Middle frontal gyrus (tissue), 1 donor: ENCODE results near the gene TECPR1.

Source experiments
- DNase-seq: peaks from one replicate; pipeline ENCODE4 v3.0.0-alpha.2; 2015; ENCODE audit warnings: low spot score; ENCODE audit errors: extremely low spot score

TECPR1 gene

DNA sequence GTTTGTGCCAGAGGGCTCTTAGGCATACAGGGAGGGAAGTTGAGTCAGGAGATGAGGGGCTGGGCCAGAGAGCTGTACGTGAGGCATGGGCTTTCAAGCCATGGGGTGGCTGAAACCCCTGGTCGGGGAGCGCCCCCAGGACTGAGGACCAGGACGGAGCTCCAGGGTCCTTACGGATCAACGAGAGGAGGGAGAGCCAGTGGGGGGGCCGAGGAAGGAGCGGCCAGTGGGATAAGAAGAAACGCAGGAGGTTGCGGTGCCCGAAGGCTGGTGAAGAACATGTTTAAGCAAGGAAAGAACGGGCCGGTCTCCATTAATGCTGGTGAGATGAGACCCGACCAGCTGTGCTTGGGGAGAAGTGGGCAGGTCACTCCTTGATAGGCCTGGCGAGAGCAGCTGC lies 84.4 kb downstream of the TECPR1 start:
- no peak for DNase-seq

DNA sequence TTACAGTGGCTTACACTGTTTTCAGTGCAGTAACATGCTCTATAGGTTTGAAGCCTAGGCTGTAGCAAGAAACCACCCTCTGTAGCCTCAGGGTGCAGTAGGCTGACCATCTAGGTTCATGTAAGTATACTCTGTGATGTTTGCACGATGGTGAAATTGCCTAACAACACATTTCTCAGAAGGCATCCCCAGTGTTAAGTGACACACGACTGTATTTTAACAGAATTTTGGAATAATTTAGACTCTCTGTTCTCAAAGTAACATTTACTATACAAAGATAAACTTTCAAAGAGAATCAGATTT lies 85.4 kb downstream of the TECPR1 start:
- no peak for DNase-seq

DNA sequence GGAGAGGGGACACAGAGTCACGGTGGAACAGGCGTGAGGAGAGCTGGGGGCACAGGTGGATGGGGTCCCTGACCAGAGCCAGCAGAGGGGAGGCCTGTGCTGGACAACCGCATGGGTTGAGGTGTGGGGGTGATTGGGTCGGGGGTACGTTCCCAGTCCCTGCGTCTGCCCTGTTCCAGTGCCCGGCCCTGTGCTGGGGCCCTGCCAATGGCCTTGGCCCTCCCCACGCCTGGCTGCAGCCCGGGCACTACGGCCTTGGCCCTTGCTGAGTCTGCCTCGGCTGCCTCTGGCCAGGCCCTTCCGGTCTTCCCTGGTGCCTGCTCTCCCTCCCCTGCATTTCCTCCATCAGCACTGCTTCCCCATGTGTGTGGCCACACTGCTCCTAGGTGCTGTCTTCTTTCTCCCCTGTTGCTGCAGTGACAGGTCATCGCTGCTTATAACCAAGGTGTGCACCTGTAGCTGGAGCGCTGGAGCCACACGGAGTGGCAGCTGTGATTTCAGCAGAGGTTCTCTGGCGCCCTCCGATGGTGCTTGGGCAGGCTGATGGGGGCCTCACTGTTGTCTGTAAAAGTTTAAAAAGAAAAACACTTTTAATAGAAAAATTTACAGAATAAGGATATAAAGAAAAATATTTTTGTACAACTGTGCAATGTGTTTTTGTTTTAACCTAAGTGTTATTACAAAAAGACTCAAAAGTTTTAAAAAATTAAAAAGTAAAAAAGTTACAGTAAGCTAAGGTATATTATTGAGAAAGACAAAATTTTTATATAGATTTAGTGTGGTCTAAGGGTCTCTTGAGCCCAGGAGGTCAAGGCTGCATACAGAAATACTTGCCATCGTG lies 86.0 kb downstream of the TECPR1 start:
- no peak for DNase-seq
